ENCODE measurements around the gene HOXA4. TPM values are rescaled to one million over a fixed set of nuclear protein-coding genes. Genes with fewer than 3 reads are reported as not detected.

HOXA4 gene
- total and polyA plus RNA-seq, 2 of the 8 experiments (the other 6 are each of a cell fraction or from before 2014, with no cell fraction given): not detected

DNA sequence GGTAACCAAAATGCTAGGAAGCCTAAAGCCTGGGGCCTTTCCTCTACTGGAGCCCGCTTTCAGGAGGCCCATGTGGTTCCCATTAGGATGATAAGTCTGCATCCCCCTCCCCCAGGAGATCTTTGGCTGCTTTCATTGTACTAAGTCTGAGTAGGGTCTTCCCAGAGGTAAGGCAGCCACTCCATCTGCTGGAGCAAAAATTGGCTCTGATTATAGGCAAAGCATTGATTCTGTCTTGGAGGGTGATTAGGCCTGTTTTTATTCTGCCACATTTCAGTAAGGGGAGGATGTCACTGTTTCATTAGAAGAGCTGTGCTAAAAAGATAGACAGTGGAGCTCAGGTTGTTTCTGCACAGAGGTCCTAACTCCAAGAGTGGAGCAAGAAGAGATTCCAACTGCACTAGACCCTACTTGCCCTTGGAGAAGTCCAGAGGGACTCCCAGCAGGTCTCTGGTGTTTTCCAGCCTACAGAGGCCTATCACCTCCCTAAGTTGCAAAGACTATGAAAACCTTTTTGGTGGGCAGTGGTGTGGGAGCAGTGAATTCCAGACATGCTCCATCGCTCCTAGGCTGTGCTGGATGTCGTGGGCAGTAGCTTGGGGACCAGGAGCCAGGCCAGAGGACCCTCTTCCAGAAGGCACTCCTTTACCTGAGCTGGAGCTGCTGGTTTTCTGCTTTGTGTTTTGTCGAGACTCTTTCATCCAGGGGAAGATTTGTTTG is 20.9 kb downstream of the HOXA4 start:
- H3K9ac ChIP-seq (replicated peaks in 1 of 4; ENCODE audit: extremely low read depth in 1 of 4, low read depth in 3 of 4, low read length in 3 of 4): no peak overlapping the region
- 31% methylated on average over 4 of the region's 4 CpGs; no CpG with 5 or more reads in 1 of the 2 experiments for WGBS, 2 experiments (ENCODE audit: extremely low coverage in 1 of 2, insufficient coverage in 1 of 2, insufficient read length in 1 of 2, insufficient replicate concordance in 2 of 2, low coverage in 1 of 2, low lambda C conversion rate in 2 of 2, missing lambda C conversion rate in 1 of 2)
- TF ChIP-seq RBBP5 (IDR thresholded peaks at IDR 0.05; ENCODE audit: borderline replicate concordance, low read depth, low read length) (no peak), RNF2 (IDR thresholded peaks at IDR 0.05; ENCODE audit: borderline replicate concordance, low read depth, low read length, missing control alignments, poor library complexity, severe bottlenecking) (peak; percentile 43), BRCA1 (IDR thresholded peaks at IDR 0.05; ENCODE audit: low read depth, low read length) (no peak), SUZ12 (IDR thresholded peaks at IDR 0.05; ENCODE audit: low read length) (peak; percentile 65; the same call in 1 of the 2 replicates), ASH2L (IDR thresholded peaks at IDR 0.05; ENCODE audit: low read length) (no peak), SP2 (IDR thresholded peaks at IDR 0.05; ENCODE audit: low read length) (no peak), PHF8 (conservative IDR thresholded peaks at IDR 0.05; ENCODE audit: low read depth, low read length) (no peak), EGR1 (IDR thresholded peaks at IDR 0.05; ENCODE audit: borderline replicate concordance, low read depth, low read length) (no peak)
- TF ChIP-seq, protein P1, sequence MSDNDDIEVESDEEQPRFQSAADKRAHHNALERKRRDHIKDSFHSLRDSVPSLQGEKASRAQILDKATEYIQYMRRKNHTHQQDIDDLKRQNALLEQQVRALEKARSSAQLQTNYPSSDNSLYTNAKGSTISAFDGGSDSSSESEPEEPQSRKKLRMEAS (IDR thresholded peaks at IDR 0.05): no peak
- DNase-seq (ENCODE audit: low read depth in 1 of 2, low spot score in 2 of 2): no peak
- H2BK20ac ChIP-seq (ENCODE audit: low read length): no peak overlapping the region
- H3K18ac ChIP-seq (ENCODE audit: extremely low read depth, low read length): no peak overlapping the region
- no peak overlapping the region for H2AK5ac ChIP-seq (ENCODE audit: low read depth, low read length)
- H3K4me3 ChIP-seq (ENCODE audit: extremely low read depth in 1 of 4, insufficient read depth in 2 of 4, low read depth in 3 of 4, low read length in 4 of 4): no peak overlapping the region
- H3K79me1 ChIP-seq (ENCODE audit: low read depth, low read length): no peaks in the 10 kb centered on the region
- H3K9me3 ChIP-seq (ENCODE audit: insufficient read depth in 2 of 2, low read depth in 1 of 2, low read length in 1 of 2): no peaks in the 10 kb centered on the region
- no peak overlapping the region for H3K14ac ChIP-seq (ENCODE audit: insufficient read length)
- no peak overlapping the region for H2BK120ac ChIP-seq (replicated peaks; ENCODE audit: low read depth, low read length)
- no peaks in the 10 kb centered on the region for H3K79me2 ChIP-seq (ENCODE audit: control insufficient read depth in 1 of 2, insufficient read depth in 2 of 2, low read length in 2 of 2)
- H4K20me1 ChIP-seq (replicated peaks in 1 of 2; ENCODE audit: control insufficient read depth in 1 of 2, insufficient read depth in 2 of 2, low read length in 2 of 2): peaks cover 22 to 31% of the 10 kb centered on the region in 2 experiments
- no peak overlapping the region for H4K5ac ChIP-seq (ENCODE audit: insufficient read length, low read depth, low read length)
- ChIA-PET CTCF (ENCODE audit: partially characterized antibody) (interaction anchor here (0.6 to 4.1 kb wide), 11 partner anchors 10 to 1410 kb away, joined by 3 to 14 read pairs (median 4); partner anchors contain the start of genes HOXA5 and HOXA7), POLR2A (ENCODE audit: partially characterized antibody) (interaction anchor here (1.0 kb wide), 1 partner anchor 12 kb away, joined by 3 read pairs; no protein-coding TSS in a partner anchor)
- H2BK15ac ChIP-seq (ENCODE audit: low read length): no peak overlapping the region; the same call in 1 of the 2 replicates
- no peak overlapping the region for H3K23ac ChIP-seq (ENCODE audit: insufficient read length)
- no peak for FAIRE-seq
- H3K27me3 ChIP-seq (replicated peaks in 1 of 4; ENCODE audit: control insufficient read depth in 3 of 4, extremely low read depth in 1 of 4, insufficient read depth in 3 of 4, low read length in 3 of 4): peaks cover 93 to 98% (median 97%) of the 10 kb centered on the region in 4 experiments
- no peak overlapping the region for H3K27ac ChIP-seq (ENCODE audit: low read depth, low read length)
- H3K4ac ChIP-seq (replicated peaks; ENCODE audit: insufficient read length, low read depth, low read length): no peak overlapping the region
- H4K8ac ChIP-seq (ENCODE audit: extremely low read depth, insufficient read depth, low read length): no peak overlapping the region
- no peak overlapping the region for H2AFZ ChIP-seq (ENCODE audit: low read length)
- H3K23me2 ChIP-seq (ENCODE audit: low read depth, low read length): no peaks in the 10 kb centered on the region
- H3K4me1 ChIP-seq (replicated peaks in 1 of 4; ENCODE audit: control insufficient read depth in 3 of 4, insufficient read depth in 4 of 4, low read length in 3 of 4): peaks cover 0 to 22% (median 8%) of the 10 kb centered on the region in 4 experiments; a peak in 5 of 7 replicates
- no peak overlapping the region for H4K91ac ChIP-seq (replicated peaks; ENCODE audit: insufficient read length, low read length)
- H3K4me2 ChIP-seq (ENCODE audit: insufficient read depth in 1 of 2, low read depth in 2 of 2, low read length in 2 of 2): peak overlapping the region in 1 of 2 experiments; percentile 51; a peak in 1 of 4 replicates
- H3K56ac ChIP-seq (replicated peaks; ENCODE audit: insufficient read length, low read depth, low read length): no peak overlapping the region
- no peak overlapping the region for H2BK5ac ChIP-seq (ENCODE audit: low read depth, low read length)
- peaks cover 0 to 3% (median 0%) of the 10 kb centered on the region in 4 experiments; a peak in 2 of 8 replicates for H3K36me3 ChIP-seq (ENCODE audit: control insufficient read depth in 2 of 4, insufficient read depth in 4 of 4, low read length in 3 of 4)
- no peak overlapping the region for H2BK12ac ChIP-seq (ENCODE audit: low read depth, low read length)
